Chondrocyte (in vitro differentiated cells): Measurements from ENCODE around the gene KIAA1328. TPM values are rescaled to one million over a fixed set of nuclear protein-coding genes. Genes with fewer than 3 reads are reported as not detected.

ENCODE experiments used
- DNase-seq: peaks from one replicate; pipeline ENCODE4 v3.0.0; 2021; ENCODE audit warnings: mixed read lengths, low spot score
- H3K27ac Mint-ChIP-seq: one replicate; pipeline ENCODE4 v1.8.0; 2021; ENCODE audit warnings: mild to moderate bottlenecking, moderate library complexity, mixed read lengths; ENCODE audit not compliant: unreplicated experiment
- H3K27me3 Mint-ChIP-seq: 2 replicates; pipeline ENCODE4 v1.8.0; 2021; ENCODE audit warnings: low read depth, mixed read lengths
- H3K36me3 Mint-ChIP-seq: 2 replicates; pipeline ENCODE4 v1.8.0; 2021; ENCODE audit warnings: low read depth, mixed read lengths
- H3K4me1 Mint-ChIP-seq: 2 replicates; pipeline ENCODE4 v1.8.0; 2021; ENCODE audit warnings: low read depth, mild to moderate bottlenecking, mixed read lengths
- H3K4me3 Mint-ChIP-seq: one replicate; pipeline ENCODE4 v1.8.0; 2021; ENCODE audit warnings: mild to moderate bottlenecking, moderate library complexity, mixed read lengths; ENCODE audit not compliant: unreplicated experiment
- H3K9me3 Mint-ChIP-seq: 2 replicates; pipeline ENCODE4 v1.8.0; 2021; ENCODE audit warnings: low read depth, mixed read lengths
- total RNA-seq: library from RNA; stranded (reverse); gene quantifications from 3 replicates; pipeline ENCODE4 v1.2.1, GENCODE V29; 2021
- TF ChIP-seq, protein P1 (sequence below): fragments of 200-600 bp; sonication (generic); IDR thresholded peaks from 2 replicates; pipeline ENCODE4 v1.5.0; 2021; ENCODE audit warnings: antibody characterized with exemption, mild to moderate bottlenecking, moderate library complexity

Gene KIAA1328
- total RNA-seq, 1 donor from 2014 or later: 6.3 TPM

DNA sequence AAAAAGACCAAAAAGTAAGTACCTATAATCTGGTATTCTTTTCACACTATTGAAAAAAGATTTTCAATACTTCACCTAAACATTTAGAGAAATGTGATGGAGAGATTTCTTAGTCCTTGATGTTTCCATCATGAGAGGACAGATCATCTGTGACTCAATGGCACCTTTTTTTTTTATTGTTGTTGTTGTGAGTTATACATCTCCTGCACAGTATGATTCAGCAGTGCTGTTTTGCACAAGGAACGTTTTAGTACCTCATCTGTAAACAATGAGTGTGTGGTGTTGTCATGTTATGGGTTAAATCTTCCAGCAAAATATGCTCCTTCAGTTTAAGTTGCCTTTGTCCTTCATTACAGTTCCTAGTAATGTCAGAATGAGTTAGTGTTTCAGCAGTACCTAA is 2.2 kb downstream of the KIAA1328 start:
- Mint-ChIP-seq H3K27me3 (no peaks in the 10 kb centered on the region), H3K4me1 (peaks cover 27% of the 10 kb centered on the region), H3K27ac (no peak overlapping the region), H3K9me3 (no peaks in the 10 kb centered on the region), H3K4me3 (no peak overlapping the region), H3K36me3 (peaks cover 2% of the 10 kb centered on the region)
- TF ChIP-seq, protein P1, sequence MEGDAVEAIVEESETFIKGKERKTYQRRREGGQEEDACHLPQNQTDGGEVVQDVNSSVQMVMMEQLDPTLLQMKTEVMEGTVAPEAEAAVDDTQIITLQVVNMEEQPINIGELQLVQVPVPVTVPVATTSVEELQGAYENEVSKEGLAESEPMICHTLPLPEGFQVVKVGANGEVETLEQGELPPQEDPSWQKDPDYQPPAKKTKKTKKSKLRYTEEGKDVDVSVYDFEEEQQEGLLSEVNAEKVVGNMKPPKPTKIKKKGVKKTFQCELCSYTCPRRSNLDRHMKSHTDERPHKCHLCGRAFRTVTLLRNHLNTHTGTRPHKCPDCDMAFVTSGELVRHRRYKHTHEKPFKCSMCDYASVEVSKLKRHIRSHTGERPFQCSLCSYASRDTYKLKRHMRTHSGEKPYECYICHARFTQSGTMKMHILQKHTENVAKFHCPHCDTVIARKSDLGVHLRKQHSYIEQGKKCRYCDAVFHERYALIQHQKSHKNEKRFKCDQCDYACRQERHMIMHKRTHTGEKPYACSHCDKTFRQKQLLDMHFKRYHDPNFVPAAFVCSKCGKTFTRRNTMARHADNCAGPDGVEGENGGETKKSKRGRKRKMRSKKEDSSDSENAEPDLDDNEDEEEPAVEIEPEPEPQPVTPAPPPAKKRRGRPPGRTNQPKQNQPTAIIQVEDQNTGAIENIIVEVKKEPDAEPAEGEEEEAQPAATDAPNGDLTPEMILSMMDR: no peak
- DNase-seq: no peak

DNA sequence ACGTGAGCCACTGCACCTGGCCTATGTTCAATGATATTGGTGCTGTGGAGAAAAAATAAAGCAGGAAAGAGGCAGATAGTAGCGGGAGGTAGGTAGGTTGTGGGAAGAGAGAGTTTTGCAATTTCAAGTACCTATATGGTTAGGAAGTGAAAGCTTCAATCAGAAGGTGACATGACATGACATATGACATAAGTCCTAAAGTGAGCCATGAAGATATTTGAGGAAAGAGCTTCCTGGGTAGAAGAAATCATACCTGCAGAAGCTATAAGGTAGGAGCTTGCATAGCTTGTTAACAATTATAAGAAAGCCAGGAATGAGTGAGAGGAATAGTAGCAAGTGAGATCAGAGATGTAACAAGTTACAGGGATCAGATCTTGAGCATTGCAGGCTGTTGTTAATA is 4.2 kb downstream of the KIAA1328 start:
- Mint-ChIP-seq H3K9me3 (no peaks in the 10 kb centered on the region), H3K27ac (no peak overlapping the region), H3K4me3 (no peak overlapping the region), H3K27me3 (no peaks in the 10 kb centered on the region), H3K36me3 (peaks cover 10% of the 10 kb centered on the region), H3K4me1 (peaks cover 18% of the 10 kb centered on the region)
- no peak for DNase-seq
- TF ChIP-seq, protein P1: no peak

DNA sequence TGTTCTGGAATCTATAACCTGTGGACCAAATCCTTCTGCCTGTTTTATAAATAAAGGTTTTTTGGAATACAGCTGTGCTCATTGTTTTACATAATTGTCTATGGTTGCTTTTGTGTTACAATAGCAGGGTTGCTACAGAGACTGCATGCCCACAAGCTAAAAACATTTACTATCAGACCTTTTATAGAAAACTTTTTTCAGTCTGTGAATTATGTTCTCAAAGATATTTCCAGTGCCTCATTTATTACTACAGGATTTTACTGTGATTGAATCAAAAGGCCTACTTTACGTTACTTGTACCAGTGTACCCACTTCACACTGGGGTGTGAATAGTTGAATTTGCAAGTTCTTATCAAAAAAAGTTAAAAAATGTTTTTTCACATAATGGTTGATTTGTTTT is 7.0 kb downstream of the KIAA1328 start:
- Mint-ChIP-seq H3K4me3 (no peak overlapping the region), H3K9me3 (peaks cover 2% of the 10 kb centered on the region), H3K4me1 (peaks cover 5% of the 10 kb centered on the region), H3K27ac (no peak overlapping the region), H3K27me3 (no peaks in the 10 kb centered on the region), H3K36me3 (peaks cover 17% of the 10 kb centered on the region)
- TF ChIP-seq, protein P1: no peak
- DNase-seq: no peak

- peaks cover 2% of the 10 kb centered on the region for H3K9me3 Mint-ChIP-seq
- H3K27me3 Mint-ChIP-seq: no peaks in the 10 kb centered on the region
- TF ChIP-seq, protein P1: no peak
- H3K36me3 Mint-ChIP-seq: peaks cover 19% of the 10 kb centered on the region
- no peak overlapping the region for H3K4me3 Mint-ChIP-seq
- no peak for DNase-seq
- no peaks in the 10 kb centered on the region for H3K4me1 Mint-ChIP-seq
- no peak overlapping the region for H3K27ac Mint-ChIP-seq
These were observed 10.9 kb downstream of the KIAA1328 start for GRCh38 chr18:36839835-36840234.

DNA sequence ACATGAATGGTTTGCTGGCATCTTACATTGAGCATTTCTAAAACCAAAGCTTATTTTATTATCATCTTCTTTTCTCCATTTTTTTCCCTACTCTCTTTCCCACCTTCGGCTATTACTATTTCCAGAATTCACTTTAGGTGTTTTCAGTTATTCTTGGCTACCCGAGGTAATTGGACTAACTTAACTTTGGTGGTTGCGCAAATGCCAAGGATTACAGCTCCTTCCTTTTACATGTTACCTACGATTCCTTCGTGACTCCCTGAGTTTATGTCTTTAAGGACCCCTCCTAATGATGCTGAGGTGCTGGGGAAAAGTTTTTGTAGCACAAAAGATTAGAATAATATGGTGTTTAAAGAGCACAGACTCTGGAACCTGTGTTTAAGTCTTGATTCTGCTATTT is 14.3 kb downstream of the KIAA1328 start:
- Mint-ChIP-seq H3K36me3 (peaks cover 12% of the 10 kb centered on the region), H3K27me3 (no peaks in the 10 kb centered on the region), H3K4me3 (no peak overlapping the region), H3K4me1 (no peaks in the 10 kb centered on the region), H3K27ac (no peak overlapping the region), H3K9me3 (peaks cover 2% of the 10 kb centered on the region)
- no peak for DNase-seq
- TF ChIP-seq, protein P1: no peak
